K562 (cell line): ENCODE results near the gene CDKN2D. TPM values are rescaled to one million over a fixed set of nuclear protein-coding genes. Genes with fewer than 3 reads are reported as not detected.

ENCODE experiments used
- BDP1 ChIP-seq: IDR thresholded peaks from 3 replicates; pipeline ENCODE4 v1.6.1; 2011; ENCODE audit not compliant: insufficient read length, insufficient read depth
- MYNN ChIP-seq, 2 experiments: sonication (generic); formaldehyde crosslinking in 1 of 2; IDR thresholded peaks; 2 replicates each; pipeline versions ENCODE4 v1.5.0 to v1.6.1; 2016 to 2020; ENCODE audit warnings: antibody characterized with exemption in 1 of 2, missing genetic modification reagents in 1 of 2
- NCOA2 ChIP-seq, 2 experiments: fragments of 450-650 bp; IDR thresholded peaks; 2 replicates each; pipeline ENCODE4 v1.6.1; 2018; ENCODE audit warnings: mild to moderate bottlenecking in 2 of 2, moderate library complexity in 1 of 2; ENCODE audit not compliant: partially characterized antibody in 2 of 2
- RFX1 ChIP-seq: fragments of 450-650 bp; IDR thresholded peaks from 2 replicates; pipeline ENCODE4 v1.6.1; 2016; ENCODE audit warnings: mild to moderate bottlenecking, moderate library complexity
- TRIM24 ChIP-seq, 2 experiments: fragments of 450-650 bp; IDR thresholded peaks; 2 replicates each; pipeline ENCODE4 v1.6.1; 2016
- polyA plus RNA-seq, 8 experiments: library from polyadenylated mRNA; depleted of rRNA in 4 of 8; stranded (reverse) in 5 of 8; unstranded in 3 of 8; fragments of >200 nt; fragmentation: Nextera tagmentation in 2 of 8; fragmentation: Illumina TruSeq in 1 of 8; extraction: Ambion mirVana in 2 of 8; extraction: Trizol in 1 of 8; gene quantifications; 2 replicates each; pipeline versions ENCODE4 v1.2.1 to v1.2.3, GENCODE V29; 2011 to 2014; ENCODE audit warnings: inconsistent platforms in 1 of 8, missing spikeins in 1 of 8
- total RNA-seq, 7 experiments: library from RNA; depleted of rRNA in 6 of 7; stranded (reverse); fragments of >200 nt in 6 of 7; fragmentation: Illumina TruSeq in 2 of 7; extraction: Trizol in 2 of 7; gene quantifications; 2 replicates each; pipeline versions ENCODE4 v1.2.1 to v1.2.3, GENCODE V29; 2011 to 2021; ENCODE audit warnings: low replicate concordance in 1 of 7
- TF ChIP-seq, protein P1 (sequence below): fragments of 200-800 bp; sonication (Bioruptor generic); IDR thresholded peaks from 2 replicates; pipeline ENCODE4 v1.6.1; 2017; ENCODE audit warnings: missing genetic modification characterization, missing compliant biosample characterization
- TF ChIP-seq, protein P2 (sequence below): sonication (generic); formaldehyde crosslinking; IDR thresholded peaks from 2 replicates; pipeline ENCODE4 v1.8.1; 2022; ENCODE audit warnings: missing genetic modification reagents
- TF ChIP-seq, protein P3 (sequence below): sonication (generic); formaldehyde crosslinking; IDR thresholded peaks from 2 replicates; pipeline ENCODE4 v1.8.1; 2023; ENCODE audit warnings: mild to moderate bottlenecking, missing genetic modification reagents
- TF ChIP-seq, protein P4 (sequence below): fragments of 250-450 bp; sonication (Bioruptor Pico); IDR thresholded peaks from 2 replicates; pipeline ENCODE4 v1.6.1; 2021; ENCODE audit warnings: mild to moderate bottlenecking
- TF ChIP-seq, protein P5 (sequence below), 2 experiments: fragments of 250-450 bp in 1 of 2; fragments of 450-650 bp in 1 of 2; sonication (Bioruptor Pico) in 1 of 2; IDR thresholded peaks; 2 replicates each; pipeline versions ENCODE4 v1.6.1 to v1.8.0; 2016 to 2021; ENCODE audit warnings: mild to moderate bottlenecking in 2 of 2, moderate library complexity in 2 of 2, missing compliant biosample characterization in 1 of 2, missing genetic modification characterization in 1 of 2
- TF ChIP-seq, protein P6 (sequence below), 2 experiments: IDR thresholded peaks; 2 replicates each; pipeline ENCODE4 v1.6.1; 2011; ENCODE audit warnings: borderline replicate concordance in 1 of 2, control low read depth in 1 of 2, low read depth in 1 of 2, low read length in 1 of 2, mild to moderate bottlenecking in 1 of 2, mixed read lengths in 1 of 2, moderate library complexity in 1 of 2; ENCODE audit not compliant: insufficient read depth in 1 of 2, insufficient read length in 1 of 2, poor library complexity in 1 of 2, severe bottlenecking in 1 of 2; ENCODE audit errors: extremely low read depth in 1 of 2
- TF ChIP-seq, protein P7 (sequence below): IDR thresholded peaks from 2 replicates; pipeline ENCODE4 v1.6.1; 2016; ENCODE audit warnings: missing genetic modification characterization, missing compliant biosample characterization
- TF ChIP-seq, protein P8 (sequence below): IDR thresholded peaks from 3 replicates; pipeline ENCODE4 v1.6.1; 2011; ENCODE audit warnings: borderline replicate concordance, mild to moderate bottlenecking, moderate library complexity; ENCODE audit not compliant: insufficient read length; ENCODE audit errors: extremely low read depth

CDKN2D gene
- total and polyA plus RNA-seq, 9 of the 15 experiments (the other 6 are each of a cell fraction or from before 2014, with no cell fraction given) = 0.41 to 8.2 (median 3.7) TPM

DNA sequence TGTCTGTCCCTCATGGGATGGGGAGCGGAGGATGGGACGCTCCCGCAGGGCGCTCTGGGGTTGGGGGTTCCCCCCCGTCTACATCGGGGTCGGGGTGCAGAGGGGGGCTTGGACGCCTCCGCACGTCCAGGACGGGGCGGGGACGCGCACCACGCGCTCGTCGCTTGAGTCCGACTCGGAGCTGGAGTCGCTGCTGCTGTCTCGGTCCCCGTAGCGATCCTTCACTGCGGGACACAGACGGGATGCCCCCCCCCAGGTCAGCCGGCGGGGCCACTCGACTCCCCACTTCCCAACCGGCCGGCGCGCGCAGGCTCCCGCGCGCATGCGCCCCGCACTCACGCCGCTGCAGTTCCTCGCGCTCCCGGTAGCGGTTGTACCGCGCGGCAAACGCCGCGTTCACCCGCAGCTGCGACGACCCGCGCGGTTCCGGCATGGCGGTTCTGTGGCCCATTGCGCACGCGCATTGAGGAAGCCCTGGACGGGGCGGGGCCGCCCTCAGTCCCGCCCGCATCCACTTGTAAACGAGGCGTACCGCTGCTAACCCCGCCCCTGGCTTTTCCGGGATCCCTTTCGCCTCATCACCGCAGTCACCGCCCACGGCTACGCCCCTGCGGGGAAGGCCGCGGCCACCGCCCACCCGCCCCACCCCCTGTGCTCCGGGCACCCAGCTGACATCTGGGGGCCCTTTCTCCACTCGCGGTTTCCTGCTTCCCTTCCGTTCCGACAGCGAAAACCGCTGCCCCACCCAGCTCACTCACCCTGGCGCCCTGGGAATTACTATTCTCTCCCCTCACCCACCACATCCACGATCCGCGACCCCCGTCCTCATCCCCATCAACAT is 3.0 kb downstream of the CDKN2D start, which contains the start of gene KRI1 (continued):
- TF ChIP-seq, protein P1, sequence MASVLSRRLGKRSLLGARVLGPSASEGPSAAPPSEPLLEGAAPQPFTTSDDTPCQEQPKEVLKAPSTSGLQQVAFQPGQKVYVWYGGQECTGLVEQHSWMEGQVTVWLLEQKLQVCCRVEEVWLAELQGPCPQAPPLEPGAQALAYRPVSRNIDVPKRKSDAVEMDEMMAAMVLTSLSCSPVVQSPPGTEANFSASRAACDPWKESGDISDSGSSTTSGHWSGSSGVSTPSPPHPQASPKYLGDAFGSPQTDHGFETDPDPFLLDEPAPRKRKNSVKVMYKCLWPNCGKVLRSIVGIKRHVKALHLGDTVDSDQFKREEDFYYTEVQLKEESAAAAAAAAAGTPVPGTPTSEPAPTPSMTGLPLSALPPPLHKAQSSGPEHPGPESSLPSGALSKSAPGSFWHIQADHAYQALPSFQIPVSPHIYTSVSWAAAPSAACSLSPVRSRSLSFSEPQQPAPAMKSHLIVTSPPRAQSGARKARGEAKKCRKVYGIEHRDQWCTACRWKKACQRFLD (CRISPR knock-in tag) = peak; percentile 65; the same call in 1 of the 2 replicates
- TF ChIP-seq, protein P2, sequence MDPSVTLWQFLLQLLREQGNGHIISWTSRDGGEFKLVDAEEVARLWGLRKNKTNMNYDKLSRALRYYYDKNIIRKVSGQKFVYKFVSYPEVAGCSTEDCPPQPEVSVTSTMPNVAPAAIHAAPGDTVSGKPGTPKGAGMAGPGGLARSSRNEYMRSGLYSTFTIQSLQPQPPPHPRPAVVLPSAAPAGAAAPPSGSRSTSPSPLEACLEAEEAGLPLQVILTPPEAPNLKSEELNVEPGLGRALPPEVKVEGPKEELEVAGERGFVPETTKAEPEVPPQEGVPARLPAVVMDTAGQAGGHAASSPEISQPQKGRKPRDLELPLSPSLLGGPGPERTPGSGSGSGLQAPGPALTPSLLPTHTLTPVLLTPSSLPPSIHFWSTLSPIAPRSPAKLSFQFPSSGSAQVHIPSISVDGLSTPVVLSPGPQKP = no peak
- TF ChIP-seq RFX1 (no peak), MYNN (IDR thresholded peaks at IDR 0.05) (no peak), MYNN (CRISPR knock-in tag; IDR thresholded peaks at IDR 0.05) (no peak), NCOA2 (IDR thresholded peaks at IDR 0.05; ENCODE audit: partially characterized antibody in 2 of 2) (no peak), TRIM24 (IDR thresholded peaks at IDR 0.05) (no peak), BDP1 (no peak)
- TF ChIP-seq, protein P3, sequence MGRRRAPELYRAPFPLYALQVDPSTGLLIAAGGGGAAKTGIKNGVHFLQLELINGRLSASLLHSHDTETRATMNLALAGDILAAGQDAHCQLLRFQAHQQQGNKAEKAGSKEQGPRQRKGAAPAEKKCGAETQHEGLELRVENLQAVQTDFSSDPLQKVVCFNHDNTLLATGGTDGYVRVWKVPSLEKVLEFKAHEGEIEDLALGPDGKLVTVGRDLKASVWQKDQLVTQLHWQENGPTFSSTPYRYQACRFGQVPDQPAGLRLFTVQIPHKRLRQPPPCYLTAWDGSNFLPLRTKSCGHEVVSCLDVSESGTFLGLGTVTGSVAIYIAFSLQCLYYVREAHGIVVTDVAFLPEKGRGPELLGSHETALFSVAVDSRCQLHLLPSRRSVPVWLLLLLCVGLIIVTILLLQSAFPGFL (CRISPR knock-in tag) = no peak
- TF ChIP-seq, protein P4, sequence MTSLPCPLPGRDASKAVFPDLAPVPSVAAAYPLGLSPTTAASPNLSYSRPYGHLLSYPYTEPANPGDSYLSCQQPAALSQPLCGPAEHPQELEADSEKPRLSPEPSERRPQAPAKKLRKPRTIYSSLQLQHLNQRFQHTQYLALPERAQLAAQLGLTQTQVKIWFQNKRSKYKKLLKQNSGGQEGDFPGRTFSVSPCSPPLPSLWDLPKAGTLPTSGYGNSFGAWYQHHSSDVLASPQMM (CRISPR knock-in tag) = no peak
- TF ChIP-seq, protein P5, sequence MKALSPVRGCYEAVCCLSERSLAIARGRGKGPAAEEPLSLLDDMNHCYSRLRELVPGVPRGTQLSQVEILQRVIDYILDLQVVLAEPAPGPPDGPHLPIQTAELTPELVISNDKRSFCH (CRISPR knock-in tag; IDR thresholded peaks at IDR 0.05) = no peak
- TF ChIP-seq, protein P5 (tag; IDR thresholded peaks at IDR 0.05) = 0 out of 2 replicates have a peak, but pooled peaks have one; percentile 26
- TF ChIP-seq, protein P6, sequence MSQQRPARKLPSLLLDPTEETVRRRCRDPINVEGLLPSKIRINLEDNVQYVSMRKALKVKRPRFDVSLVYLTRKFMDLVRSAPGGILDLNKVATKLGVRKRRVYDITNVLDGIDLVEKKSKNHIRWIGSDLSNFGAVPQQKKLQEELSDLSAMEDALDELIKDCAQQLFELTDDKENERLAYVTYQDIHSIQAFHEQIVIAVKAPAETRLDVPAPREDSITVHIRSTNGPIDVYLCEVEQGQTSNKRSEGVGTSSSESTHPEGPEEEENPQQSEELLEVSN (IDR thresholded peaks at IDR 0.05; ENCODE audit: borderline replicate concordance in 1 of 2, extremely low read depth in 1 of 2, insufficient read depth in 1 of 2, insufficient read length in 1 of 2, low read depth in 1 of 2, low read length in 1 of 2, poor library complexity in 1 of 2, severe bottlenecking in 1 of 2) = peak; percentile 98 to 100
- TF ChIP-seq, protein P7, sequence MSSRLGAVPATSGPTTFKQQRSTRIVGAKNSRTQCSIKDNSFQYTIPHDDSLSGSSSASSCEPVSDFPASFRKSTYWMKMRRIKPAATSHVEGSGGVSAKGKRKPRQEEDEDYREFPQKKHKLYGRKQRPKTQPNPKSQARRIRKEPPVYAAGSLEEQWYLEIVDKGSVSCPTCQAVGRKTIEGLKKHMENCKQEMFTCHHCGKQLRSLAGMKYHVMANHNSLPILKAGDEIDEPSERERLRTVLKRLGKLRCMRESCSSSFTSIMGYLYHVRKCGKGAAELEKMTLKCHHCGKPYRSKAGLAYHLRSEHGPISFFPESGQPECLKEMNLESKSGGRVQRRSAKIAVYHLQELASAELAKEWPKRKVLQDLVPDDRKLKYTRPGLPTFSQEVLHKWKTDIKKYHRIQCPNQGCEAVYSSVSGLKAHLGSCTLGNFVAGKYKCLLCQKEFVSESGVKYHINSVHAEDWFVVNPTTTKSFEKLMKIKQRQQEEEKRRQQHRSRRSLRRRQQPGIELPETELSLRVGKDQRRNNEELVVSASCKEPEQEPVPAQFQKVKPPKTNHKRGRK = no peak
- TF ChIP-seq, protein P8, sequence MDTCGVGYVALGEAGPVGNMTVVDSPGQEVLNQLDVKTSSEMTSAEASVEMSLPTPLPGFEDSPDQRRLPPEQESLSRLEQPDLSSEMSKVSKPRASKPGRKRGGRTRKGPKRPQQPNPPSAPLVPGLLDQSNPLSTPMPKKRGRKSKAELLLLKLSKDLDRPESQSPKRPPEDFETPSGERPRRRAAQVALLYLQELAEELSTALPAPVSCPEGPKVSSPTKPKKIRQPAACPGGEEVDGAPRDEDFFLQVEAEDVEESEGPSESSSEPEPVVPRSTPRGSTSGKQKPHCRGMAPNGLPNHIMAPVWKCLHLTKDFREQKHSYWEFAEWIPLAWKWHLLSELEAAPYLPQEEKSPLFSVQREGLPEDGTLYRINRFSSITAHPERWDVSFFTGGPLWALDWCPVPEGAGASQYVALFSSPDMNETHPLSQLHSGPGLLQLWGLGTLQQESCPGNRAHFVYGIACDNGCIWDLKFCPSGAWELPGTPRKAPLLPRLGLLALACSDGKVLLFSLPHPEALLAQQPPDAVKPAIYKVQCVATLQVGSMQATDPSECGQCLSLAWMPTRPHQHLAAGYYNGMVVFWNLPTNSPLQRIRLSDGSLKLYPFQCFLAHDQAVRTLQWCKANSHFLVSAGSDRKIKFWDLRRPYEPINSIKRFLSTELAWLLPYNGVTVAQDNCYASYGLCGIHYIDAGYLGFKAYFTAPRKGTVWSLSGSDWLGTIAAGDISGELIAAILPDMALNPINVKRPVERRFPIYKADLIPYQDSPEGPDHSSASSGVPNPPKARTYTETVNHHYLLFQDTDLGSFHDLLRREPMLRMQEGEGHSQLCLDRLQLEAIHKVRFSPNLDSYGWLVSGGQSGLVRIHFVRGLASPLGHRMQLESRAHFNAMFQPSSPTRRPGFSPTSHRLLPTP = no peak
